ENCODE measurements around the gene GRIN1.
A peak's percentile ranks its signal among the peaks of the same experiment; 100 is the strongest.

GRIN1 gene

DNA sequence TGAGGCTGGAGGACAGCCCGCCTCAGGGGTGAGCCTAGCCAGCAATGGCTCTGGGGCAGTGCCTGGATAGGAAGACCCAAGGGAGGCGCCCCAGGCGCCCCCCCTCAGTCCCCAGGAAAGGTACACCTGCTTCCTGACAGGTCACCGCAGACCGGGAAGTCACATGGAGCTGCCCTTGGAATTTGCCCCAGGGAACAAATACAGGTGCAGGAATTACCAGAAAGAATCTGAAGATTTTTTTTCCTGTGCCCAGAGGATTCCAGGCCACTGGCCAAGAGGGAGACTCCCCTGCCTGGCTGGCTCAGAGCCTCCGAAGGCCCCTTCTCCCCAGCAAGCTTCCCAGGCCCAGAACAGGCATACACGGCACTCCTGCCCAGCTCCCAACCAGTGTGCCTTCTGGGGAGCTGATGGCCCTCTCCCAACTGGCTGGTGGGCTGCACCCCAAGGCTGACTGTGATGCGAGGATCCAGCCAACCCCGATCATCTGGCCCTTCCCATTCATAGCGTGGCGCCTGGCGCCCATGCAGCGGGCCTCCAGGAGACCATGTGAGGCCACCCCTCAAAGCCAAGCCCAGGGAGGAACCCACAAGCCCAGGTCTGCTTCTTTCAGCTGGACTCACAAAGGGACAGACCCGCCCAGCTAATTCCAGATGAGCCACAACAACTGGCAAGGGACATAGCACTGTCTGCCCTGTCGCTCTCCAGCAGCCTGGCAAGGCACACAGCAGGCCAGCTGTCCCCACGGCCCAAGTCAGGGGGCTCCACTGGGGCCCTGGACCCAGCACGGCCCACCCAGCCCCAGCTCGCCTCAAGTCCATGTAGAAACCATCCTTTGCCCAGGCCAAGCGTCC lies 59.3 kb downstream of the GRIN1 start:
- DNase-seq (ENCODE audit: low read depth in 1 of 2, low spot score in 1 of 2) = peak; percentile 86 to 98
- in situ Hi-C loops (cut with HindIII; ENCODE audit: low pct_unique_long_range_greater_than_20kb, low sequenced_read_pairs) = no loop called here
- no peak for TF ChIP-seq JUND (IDR thresholded peaks at IDR 0.05; ENCODE audit: low read depth)

DNA sequence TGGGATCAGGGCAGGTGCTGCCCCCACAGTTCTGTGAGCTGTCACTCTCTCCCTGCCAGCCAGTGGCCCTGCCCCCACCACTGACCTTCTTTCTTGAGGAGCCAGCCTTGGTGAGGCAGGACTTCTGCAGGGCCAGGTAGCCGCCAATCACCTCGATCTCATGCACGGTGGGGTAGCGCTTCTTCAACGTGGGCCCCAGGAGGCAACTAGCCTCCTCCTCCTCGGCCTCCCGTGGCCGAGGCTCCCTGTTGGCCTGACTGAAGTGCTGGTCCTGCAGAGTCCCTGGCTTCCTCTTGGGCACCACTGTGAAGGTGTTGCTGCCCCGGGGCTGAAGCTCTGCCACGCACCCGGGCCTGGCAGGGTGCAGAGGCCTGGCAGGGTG lies 59.9 kb downstream of the GRIN1 start:
- in situ Hi-C loops (cut with HindIII; ENCODE audit: low pct_unique_long_range_greater_than_20kb, low sequenced_read_pairs) = no loop called here
- DNase-seq (ENCODE audit: low read depth in 1 of 2, low spot score in 1 of 2) = peak in 1 of 2 experiments; percentile 73
- TF ChIP-seq JUND (IDR thresholded peaks at IDR 0.05; ENCODE audit: low read depth) = no peak

DNA sequence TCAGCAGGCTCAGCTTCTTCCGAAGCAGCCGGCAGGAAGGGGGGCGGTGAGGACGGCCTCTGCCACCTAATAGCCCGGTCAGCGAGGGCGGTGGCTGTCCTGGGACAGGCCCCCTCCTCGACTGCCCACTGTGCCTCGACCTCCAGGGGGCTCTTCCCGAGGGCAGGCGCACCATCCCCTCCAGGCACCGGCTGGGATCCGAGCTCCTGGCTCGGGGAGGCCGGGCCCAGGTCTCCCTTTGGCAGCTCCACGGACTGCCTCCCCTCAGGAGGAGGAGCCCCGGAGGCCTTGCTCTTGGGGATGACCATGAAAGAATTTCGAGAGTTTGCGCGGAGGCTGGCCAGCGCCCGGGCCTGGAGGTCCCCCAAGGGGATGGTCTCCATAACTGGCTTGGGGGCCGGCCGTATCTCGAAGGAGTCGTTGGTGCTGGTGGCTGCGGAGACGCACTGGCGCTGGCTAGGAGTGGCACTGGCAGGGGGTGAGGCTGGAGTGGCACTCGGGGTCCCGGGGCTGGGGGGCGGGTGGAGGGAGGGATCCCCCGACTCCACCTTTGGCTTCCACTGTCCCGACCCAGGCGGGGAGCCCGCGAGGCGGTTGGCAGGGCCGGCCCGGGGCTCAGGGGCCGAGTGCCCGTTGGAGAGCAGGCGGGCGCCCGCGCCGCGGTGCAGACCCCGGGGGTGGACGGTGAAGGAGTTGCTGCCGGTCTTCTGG lies 60.6 kb downstream of the GRIN1 start:
- DNase-seq (ENCODE audit: low read depth in 1 of 2, low spot score in 1 of 2) = no peak
- in situ Hi-C loops (cut with HindIII; ENCODE audit: low pct_unique_long_range_greater_than_20kb, low sequenced_read_pairs) = no loop called here
- TF ChIP-seq JUND (IDR thresholded peaks at IDR 0.05; ENCODE audit: low read depth) = no peak

DNA sequence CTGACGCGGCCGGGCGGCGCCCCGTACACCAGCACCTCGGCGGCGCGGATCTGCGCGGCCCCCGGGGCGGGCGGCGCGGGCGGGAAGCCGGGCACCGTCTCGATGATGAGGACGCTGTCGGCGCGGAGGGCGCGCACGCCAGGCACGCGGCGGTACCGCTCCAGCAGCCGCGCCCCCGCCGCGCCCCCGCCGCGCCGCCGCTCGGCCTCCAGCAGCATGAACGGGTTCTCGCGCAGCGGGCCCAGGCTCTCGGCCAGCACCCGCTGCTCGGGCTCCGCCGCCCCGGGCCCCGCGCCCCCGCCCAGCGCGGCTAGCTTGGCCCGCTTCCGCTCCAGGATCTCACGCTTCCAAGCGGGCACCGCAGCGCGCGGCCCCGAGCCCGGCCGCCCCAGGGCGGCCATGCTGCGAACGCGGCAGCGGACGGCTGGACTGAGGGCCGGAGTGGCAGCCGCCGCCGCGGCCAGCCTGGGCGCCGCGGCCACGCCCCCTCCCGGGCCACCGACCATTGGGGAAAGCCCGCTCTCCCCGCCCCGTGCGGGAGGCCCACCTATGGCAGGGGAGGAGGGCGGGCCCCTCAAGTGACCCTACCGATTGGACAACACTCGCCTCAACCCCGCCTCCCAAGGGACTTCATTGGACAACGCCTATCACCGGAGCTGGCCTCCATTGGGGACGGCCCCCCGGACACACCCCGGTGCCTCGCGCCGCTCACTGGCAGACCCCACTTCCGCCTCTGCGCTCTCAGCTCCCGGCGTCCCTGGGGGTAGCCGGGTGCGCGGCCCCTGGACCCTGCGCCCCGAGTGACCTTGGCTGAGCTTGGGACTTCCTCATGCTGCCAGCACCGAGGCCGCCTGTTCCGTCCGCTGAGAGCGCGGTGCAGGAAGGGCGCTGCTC lies 61.6 kb downstream of the GRIN1 start, which contains the start of gene TPRN:
TSS of gene TPRN (minus strand) at position 431 of the 894 bp plus-strand sequence. CDS start at position 401, 30 bp downstream.
- in situ Hi-C loops (cut with HindIII; ENCODE audit: low pct_unique_long_range_greater_than_20kb, low sequenced_read_pairs) = no loop called here
- TF ChIP-seq JUND (IDR thresholded peaks at IDR 0.05; ENCODE audit: low read depth) = no peak
- peak; percentile 99 to 100 for DNase-seq (ENCODE audit: low read depth in 1 of 2, low spot score in 1 of 2)

DNA sequence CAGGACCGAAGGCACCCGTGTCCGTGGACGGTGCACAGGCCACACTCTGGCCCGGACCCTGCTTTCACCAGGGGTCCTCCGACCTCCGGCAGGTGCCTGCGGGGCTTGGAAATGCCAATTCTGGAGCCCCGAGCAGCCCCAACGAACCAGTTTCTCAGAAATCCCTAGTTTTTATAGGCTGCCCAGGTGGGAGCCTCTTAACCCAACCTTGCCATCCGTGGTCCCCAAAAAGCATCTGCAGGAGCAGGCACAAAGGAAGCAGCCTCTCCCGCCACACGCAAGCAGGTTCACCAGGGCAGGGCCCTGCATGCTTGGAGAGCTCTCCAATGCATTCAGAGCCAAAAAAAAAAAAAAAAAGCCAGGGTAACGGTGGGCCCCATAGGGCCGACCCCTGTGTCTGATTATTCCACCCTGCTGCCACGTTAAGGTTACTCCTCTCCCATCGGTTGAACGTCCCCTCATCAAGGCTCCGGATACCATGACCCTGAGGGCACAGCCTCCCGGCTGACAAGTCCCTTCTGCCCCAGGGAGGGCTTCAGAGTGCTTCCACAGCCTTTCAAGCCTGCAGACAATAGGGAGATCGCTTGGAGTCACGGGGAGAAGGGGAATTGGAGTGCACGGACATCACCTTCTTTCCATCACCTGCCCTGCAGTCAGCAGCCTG lies 62.4 kb downstream of the GRIN1 start:
- no peak for DNase-seq (ENCODE audit: low read depth in 1 of 2, low spot score in 1 of 2)
- in situ Hi-C loops (cut with HindIII; ENCODE audit: low pct_unique_long_range_greater_than_20kb, low sequenced_read_pairs) = no loop called here
- no peak for TF ChIP-seq JUND (IDR thresholded peaks at IDR 0.05; ENCODE audit: low read depth)

DNA sequence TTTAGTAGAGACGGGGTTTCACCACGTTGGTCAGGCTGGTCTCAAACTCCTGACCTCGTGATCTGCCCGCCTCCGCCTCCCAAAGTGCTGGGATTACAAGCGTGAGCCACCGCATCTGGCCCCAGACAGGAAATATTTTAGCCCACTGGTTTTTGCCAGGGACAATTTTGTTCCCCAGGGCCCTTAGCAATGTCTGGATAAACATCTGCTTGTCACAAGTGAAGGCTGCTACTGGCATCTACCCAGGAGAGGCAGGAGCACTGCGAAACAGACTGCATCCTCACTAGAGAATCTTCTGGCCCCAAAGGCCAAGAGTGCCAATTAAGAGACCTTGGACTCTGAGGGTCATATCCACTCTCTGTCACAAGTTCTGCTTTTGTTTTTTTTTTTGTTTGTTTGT lies 64.0 kb downstream of the GRIN1 start:
- TF ChIP-seq JUND (IDR thresholded peaks at IDR 0.05; ENCODE audit: low read depth) = no peak
- in situ Hi-C loops (cut with HindIII; ENCODE audit: low pct_unique_long_range_greater_than_20kb, low sequenced_read_pairs) = no loop called here

DNA sequence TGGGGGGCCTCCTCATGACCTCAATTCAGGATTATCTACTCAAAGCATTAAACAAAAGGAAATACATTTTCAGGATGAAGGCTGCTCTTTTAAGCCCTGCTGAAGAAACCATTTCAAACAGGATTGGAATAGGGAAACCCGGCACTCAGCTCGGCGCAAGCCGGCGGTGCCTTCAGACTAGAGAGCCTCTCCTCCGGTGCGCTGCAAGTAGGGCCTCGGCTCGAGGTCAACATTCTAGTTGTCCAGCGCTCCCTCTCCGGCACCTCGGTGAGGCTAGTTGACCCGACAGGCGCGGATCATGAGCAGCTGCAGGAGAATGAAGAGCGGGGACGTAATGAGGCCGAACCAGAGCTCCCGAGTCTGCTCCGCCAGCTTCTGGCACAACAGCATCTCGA lies 65.8 kb downstream of the GRIN1 start:
- DNase-seq (ENCODE audit: low read depth in 1 of 2, low spot score in 1 of 2) = no peak
- TF ChIP-seq JUND (IDR thresholded peaks at IDR 0.05; ENCODE audit: low read depth) = no peak
- in situ Hi-C loops (cut with HindIII; ENCODE audit: low pct_unique_long_range_greater_than_20kb, low sequenced_read_pairs) = no loop called here

More for the DNA sequence above, 64.0 kb downstream of the GRIN1 start:
- DNase-seq (ENCODE audit: low read depth in 1 of 2, low spot score in 1 of 2) = no peak

DNA sequence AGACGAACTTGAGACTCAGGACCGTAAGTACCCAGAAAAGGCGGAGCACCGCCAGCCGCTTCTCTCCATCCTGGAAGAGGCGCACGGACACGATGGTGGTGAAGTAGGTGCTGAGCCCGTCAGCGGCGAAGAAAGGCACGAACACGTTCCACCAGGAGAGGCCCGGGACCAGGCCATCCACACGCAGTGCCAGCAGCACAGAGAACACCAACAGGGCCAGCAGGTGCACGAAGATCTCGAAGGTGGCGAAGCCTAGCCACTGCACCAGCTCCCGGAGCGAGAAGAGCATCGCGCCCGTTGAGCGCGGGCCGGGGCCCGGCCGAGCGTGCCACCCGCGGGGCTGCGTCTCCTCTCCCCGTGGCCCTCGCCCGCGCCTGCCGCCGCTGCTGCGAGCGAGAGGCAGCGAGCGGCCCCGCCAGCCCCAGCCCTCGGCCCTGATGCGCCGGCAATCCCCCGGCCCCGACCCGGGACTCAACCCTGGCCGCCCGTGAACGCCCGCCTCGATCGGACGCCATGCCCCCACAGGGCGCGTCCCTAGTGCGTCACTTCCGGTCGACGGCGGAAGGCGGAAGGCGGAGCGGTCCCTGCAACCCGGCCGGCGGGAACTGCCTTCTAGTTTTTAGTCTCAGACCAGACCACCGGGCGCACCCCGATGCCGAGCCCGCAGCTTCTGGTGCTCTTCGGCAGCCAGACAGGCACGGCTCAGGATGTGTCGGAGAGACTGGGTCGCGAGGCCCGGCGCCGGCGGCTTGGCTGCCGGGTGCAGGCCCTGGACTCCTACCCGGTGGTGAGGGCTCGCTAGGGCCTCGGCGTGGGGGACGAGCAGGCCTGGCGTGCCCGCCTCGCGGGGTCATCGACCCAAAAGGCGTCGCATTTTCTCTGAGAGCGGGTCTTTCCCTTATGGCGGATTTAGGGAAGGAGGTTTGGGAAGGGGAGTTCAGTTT lies 66.4 kb downstream of the GRIN1 start, which contains the start of the genes NDOR1 and TMEM203:
TSS of gene NDOR1 (plus strand) at position 575 of the 944 bp plus-strand sequence. CDS start at position 653, 78 bp downstream.
TSS of gene TMEM203 (minus strand) at position 523 of the 944 bp plus-strand sequence. CDS start at position 289, 234 bp downstream.
- in situ Hi-C loops (cut with HindIII; ENCODE audit: low pct_unique_long_range_greater_than_20kb, low sequenced_read_pairs) = no loop called here
- DNase-seq (ENCODE audit: low read depth in 1 of 2, low spot score in 1 of 2) = peak; percentile 90 to 97

DNA sequence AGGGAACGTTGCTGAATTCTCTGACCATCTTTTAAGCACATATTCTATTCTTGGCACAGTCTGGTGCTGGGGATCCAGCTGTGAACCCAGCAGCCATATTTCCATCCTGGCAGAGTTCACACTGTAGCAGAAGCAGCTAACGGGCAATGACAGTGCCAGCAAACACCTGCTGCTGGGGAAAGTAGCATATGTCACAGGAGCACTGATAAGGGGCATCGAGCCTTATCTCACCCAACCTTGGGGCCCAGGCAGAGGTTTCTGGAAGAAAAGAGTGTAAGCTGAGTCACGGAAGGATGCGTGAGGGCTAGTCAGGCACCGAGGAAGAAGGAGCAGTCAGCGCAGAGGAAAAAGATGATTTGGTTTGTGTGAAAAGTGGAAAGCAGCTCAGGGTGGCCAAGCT lies 67.6 kb downstream of the GRIN1 start:
- no peak for TF ChIP-seq JUND (IDR thresholded peaks at IDR 0.05; ENCODE audit: low read depth)
- DNase-seq (ENCODE audit: low read depth in 1 of 2, low spot score in 1 of 2) = no peak
- in situ Hi-C loops (cut with HindIII; ENCODE audit: low pct_unique_long_range_greater_than_20kb, low sequenced_read_pairs) = no loop called here

More for the DNA sequence above, 66.4 kb downstream of the GRIN1 start, which contains the start of the genes NDOR1 and TMEM203:
- no peak for TF ChIP-seq JUND (IDR thresholded peaks at IDR 0.05; ENCODE audit: low read depth)

DNA sequence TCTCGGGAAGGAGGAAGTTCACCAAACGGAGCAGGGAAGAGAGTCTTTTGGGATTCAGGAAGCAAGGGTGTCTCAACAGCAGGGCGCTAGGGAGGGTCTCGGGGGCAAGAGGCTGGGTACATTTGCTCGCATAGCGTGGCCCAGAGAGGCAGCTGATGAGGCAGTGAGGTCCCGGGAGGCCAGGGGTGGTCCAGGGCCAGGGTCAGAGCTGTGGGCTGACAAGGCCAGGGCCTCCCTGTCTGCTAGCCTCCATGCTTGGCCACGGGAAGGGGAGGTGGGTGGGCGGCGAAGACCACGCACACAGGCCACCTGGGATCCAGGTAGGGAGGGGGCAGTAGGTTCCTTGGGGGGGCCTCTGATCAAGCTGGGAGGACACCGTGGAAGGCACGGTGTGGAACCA lies 72.6 kb downstream of the GRIN1 start:
- in situ Hi-C loops (cut with HindIII; ENCODE audit: low pct_unique_long_range_greater_than_20kb, low sequenced_read_pairs) = no loop called here
- DNase-seq (ENCODE audit: low read depth in 1 of 2, low spot score in 1 of 2) = no peak
- no peak for TF ChIP-seq JUND (IDR thresholded peaks at IDR 0.05; ENCODE audit: low read depth)

DNA sequence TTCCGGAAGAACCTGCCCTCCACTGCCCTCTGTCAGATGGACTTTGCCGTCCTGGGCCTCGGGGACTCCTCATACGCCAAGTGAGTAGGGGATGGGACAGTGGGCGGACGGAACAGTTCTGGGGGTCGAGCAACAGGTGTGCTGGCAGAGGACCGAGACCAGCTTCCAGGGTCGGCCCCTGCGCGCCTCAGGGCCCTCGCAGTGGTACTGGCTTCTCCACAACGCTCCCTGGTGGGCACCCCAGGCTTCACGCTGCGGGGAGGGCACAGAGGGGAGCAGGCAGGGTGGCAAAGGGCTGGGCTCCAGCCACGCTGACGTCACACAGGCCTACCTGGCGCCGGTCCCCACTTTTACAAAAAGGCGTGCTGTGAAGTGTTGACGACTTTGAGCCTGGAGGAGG lies 73.6 kb downstream of the GRIN1 start:
- in situ Hi-C loops (cut with HindIII; ENCODE audit: low pct_unique_long_range_greater_than_20kb, low sequenced_read_pairs) = no loop called here
- DNase-seq (ENCODE audit: low read depth in 1 of 2, low spot score in 1 of 2) = no peak
- no peak for TF ChIP-seq JUND (IDR thresholded peaks at IDR 0.05; ENCODE audit: low read depth)
